Measurements from ENCODE around the gene ATP10A.

Gene ATP10A

DNA sequence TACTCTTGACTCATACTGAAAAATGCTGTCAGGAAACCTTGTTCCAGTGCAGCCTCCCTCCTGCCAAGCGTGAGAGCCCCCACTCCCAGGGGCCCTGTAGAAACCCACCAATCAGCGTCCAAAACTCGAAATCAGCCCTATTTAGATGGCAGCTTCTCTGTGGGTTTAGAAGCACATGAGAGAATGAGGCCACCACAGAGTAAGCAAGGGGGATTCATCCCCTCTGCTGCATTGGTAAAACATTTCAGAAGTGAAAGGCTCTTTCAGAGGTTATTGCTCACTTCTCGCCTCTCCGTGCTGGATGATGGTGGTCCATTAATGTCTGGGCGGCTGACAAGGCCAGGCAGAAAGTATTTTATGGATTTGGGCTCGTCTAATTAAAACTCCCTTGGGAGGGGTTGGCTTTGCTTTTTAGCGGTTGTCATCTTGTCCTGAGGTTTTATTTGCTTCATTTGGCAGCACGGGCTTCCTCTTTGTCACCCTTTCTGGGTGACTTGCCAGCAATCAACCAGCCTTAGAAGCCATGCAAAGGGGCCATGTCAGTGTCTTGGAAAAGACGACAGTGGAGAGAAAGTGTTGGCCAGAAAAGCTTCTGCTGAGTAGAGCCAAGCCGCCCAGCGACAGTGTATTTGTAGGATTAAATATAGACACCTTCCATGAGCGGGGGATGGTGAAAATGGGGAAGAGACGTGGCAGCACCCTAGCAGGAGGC lies 145.5 kb downstream of the ATP10A start:
- no peak for DNase-seq (ENCODE audit: low read depth)

DNA sequence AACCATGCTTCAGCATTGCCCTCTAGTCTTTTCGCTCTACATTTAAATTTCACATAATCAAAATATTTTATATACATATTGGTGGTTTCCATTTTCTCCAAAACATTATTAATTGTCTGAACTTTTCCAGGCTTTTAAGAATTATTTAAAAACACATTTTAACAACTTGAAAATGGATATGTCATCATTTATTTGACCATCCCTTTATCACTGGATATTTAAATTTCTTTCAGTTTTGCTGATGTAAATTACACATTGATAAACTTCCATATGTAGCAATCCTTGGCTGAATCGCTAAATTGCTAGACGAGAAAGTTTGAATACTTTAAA lies 146.0 kb downstream of the ATP10A start:
- no peak for DNase-seq (ENCODE audit: low read depth)

DNA sequence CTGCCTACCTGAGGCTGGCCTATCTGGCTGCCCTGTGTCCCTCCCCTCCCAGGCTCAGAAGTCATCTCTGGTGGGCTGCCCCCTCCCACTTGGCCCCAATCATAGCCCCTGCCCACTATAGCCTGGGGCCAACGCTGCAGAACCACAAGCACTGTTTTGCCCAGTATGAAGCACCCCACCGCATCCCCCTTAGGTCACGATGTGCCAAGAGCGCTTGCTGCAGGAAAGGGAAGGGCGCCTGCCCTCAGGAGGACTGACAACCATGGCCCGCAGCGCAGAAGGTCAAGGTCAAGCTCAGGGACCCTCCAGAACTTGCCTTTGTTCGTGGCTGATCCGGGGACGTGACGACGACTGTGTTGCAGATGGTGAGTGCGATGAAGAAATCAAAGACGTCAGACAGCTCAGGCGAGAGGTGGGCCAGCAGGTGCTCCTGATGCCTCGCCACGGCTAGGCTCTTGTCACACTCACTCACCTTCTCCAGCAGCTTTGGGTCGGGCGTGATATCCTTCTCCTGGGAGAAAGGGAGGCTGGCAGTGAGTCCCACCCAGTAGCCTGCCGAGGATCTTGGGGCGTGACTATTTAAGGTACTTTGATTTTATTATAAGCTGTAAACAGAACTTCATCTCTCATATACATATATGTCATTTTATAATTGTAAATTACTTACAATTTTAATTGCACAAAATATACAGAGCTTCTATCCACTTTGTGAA lies 146.6 kb downstream of the ATP10A start:
- DNase-seq (ENCODE audit: low read depth) = no peak

DNA sequence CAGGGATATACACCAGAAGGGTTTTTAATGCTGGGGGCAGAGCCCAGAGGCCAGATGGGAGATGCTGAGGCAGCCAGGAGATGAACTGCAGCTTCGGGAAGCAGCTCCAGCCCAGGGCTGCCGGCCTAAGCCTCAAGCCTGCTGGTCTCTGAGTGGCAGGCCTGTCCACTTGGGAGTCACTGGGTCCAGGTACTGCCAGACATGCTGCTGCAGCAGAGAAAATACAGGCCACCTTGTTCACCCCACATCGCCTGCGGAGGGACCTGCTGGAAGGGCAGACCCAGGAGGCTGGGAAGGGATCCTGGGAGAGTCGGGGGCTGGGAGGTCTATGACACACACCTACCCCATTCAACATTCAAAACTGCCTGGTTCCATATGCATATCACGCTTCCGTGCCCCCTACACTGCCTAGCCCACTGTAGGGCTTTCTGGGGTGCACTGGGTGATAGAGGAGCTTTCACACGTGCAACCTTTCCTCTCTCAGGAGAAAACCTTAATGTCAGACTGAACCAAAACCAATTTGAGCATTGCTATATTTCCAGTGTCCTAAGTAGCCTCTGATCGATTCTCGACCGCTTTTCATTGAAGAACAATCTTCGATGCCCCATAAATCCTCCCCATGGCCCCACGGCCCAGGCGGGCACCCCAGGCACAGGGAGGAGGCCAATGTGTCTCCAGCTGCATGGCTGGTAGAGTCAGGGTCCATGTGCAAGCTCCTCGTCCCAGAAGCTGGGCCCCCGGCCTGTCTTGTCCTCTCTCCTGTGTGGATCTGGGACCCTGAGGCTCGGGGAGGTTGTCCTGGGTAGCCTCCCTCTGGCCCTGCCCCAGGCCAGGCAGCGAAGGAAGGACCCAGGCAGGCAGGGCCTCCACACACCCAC lies 147.4 kb downstream of the ATP10A start:
- no peak for DNase-seq (ENCODE audit: low read depth)

DNA sequence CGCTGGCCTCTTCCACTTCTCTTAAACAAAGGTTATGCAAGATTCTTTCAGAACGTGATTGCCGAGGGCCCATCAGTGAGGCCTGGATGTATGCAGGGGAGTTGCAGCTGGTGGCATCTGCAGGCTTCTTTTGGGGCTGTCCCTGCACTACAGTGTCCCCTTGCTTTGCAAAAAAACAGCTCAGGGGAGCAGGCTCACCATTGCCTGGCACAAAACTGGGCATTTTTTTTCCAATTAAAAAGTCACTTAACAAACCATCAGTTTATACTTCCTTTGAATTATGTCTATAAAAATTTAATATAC lies 148.6 kb downstream of the ATP10A start:
- DNase-seq (ENCODE audit: low read depth) = no peak

DNA sequence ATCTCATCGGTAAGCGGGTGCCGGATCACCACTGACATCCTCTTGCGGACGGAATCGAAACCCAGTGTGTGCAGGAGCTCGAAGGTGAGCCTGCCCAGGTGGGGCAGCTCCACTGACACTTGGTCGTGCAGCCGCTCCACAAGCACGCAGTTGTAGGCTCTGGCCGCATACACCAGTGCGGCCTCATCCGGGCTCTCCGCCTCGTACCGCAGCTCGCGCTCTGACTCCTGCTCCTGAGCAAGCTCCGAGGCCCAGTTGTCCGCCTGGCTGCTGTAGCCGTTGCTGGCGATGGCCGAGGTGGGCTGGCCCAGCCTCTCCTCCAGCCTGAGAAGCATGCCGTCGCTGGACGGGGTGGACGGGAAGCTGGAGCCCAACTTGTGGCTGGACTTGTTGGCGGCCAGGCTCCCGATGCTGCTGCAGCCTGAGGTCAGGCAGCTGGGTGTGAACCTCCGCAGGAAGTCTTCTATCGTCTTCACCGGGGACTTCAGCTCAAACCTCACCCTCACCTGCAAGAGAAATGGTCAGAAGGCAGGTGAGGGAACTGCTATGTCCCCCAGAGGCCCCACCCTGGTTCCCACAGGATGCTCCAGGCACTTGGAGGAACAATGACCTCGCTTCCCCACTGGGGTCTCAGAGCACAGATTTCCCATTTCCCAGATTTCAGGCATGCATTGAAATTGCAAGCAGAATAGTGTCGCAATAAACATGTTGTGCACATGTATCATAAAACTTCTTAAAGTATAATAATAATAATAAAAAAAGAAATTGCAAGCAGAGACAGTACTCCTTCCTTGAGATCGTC lies 149.2 kb downstream of the ATP10A start:
- DNase-seq (ENCODE audit: low read depth) = no peak

DNA sequence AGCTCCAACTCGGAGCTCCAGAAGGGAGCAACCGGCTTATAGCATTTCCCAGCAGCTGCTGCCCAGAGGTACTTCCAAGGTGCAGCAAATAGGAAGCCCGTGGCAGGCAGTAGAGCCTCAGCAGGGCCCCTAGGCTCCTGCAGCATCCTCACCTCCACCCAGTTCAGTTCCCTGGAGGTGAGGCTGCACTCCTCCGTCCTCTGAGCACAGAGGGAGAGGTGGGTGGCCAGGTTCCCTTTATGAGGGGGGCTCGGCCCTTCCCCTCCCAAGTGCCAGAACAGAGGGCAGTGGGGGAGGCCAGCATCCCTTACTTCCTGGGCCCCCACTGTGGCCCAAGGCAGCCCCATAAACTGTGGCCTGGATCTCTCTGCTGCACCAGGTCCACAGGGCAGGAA lies 150.2 kb downstream of the ATP10A start:
- DNase-seq (ENCODE audit: low read depth) = no peak

DNA sequence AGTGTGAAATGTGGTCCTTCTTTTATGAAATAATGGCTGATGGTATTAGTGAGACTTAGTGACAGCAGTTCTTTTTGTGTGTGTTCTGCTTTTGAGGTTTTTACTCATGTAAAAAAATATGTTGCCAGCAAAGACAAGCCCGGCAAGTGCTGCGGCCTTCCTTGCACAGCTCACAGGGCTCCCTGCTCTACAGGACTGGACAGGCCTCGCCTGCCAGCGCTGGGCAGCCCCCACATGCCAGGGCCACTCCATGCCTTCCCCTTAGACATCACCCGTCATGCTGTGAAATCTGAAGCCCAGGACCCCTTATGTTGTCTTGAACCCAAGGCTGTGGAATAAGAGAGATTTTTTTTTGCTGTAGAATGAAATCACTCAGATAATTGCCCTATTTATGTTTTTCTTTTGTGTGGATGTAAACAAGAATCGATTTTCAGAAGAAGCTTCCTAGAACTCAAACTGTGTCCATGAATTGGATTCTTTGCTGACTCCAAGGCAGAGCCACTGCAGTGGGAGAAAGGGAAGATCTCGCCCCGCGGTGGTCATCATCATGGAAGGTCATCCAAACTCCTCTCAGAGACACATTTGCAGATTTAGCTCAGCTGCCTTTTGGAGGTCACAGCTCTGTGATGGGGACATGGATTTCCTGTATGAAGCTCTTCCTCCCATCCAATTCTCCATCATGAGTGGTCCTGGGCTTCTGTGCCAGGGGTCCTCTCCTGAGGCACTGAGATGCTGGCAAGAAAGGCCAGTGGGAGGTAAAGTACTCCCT lies 150.8 kb downstream of the ATP10A start:
- DNase-seq (ENCODE audit: low read depth) = no peak

DNA sequence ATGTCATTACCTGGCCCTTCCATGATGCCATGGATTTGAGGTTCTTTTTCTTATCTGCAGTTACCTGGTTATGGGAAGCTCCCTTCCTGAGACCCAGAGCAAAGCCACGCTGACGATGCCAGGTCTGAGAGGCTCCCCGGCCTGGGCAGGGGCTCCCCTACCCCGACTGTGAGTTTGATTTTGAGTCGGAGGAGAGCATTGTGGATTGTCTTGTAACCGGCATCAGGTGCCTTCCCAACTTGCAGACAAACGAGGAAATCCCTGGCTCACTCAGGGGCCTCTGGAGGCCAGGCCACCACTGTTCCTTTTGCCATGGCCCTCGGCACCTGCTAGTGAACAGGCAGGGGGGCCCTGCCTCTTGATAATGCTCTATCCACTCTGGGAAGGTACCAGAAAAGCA lies 151.4 kb downstream of the ATP10A start:
- no peak for DNase-seq (ENCODE audit: low read depth)

- no peak for DNase-seq (ENCODE audit: low read depth)
These were observed 152.0 kb downstream of the ATP10A start for GRCh38 chr15:25711164-25711563.

GRCh38 chr15:25710184-25710583 lies 152.9 kb downstream of the ATP10A start:
- DNase-seq (ENCODE audit: low read depth) = no peak

GRCh38 chr15:25709437-25710159 lies 153.5 kb downstream of the ATP10A start:
- DNase-seq (ENCODE audit: low read depth) = no peak

DNA sequence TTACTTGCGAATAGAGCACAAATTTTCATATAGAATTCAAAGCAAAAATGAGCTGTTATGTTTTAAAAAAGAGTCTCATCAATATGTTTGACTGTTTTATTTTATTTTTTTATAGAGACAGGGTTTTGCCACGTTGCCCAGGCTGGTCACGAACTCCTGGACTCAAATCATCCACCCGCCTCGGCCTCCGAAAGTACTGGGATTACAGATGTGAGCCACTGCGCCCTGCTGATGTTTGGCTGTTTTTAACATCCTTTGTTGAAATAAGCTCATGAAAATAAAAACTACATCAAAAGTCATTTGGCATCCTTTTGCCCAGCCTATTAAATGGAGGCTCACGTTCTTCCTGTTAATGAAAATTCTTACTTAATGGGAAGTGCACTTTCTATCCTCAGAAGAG lies 154.7 kb downstream of the ATP10A start:
- no peak for DNase-seq (ENCODE audit: low read depth)

- DNase-seq (ENCODE audit: low read depth) = no peak
These were observed 155.3 kb downstream of the ATP10A start for GRCh38 chr15:25707656-25708365.

DNA sequence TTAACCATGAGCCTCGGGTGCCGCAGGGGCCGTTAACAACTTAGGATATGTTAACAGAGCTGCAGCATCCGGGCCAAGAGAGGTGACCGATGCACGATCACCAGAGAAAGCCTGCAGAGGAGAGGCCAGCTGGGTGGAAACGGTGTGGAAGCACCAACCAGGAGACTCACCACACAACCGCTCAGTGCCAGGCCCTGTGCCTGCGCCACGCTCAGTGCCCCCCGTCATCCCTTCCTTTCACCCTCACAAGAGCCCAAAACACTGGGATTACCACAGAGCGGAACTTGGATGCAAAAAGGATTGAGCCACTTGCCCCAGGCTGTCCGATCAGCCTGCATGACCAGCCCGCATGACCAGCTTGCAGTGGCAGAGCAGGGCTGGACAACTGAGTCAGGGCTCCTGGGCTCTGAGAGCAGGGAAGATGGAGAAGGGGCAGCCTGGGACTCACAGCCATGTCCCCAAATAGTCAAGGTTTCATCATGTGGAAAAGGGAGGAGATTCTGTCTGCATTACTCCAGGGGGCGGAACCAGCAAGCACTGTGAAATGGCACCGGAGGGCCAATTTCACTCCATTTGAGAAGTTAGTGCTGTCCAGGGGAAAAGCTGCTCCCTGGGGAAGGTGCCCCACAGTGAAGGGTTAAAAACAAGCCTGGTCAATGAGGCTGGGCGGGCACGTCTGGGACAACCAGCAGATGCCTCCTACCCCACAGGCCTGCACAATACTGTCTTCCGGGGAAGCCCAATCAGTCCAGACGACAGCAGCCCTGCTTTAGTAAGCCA lies 156.8 kb downstream of the ATP10A start:
- no peak for DNase-seq (ENCODE audit: low read depth)

- no peak for DNase-seq (ENCODE audit: low read depth)
These were observed 157.6 kb downstream of the ATP10A start for GRCh38 chr15:25705433-25706115.

DNA sequence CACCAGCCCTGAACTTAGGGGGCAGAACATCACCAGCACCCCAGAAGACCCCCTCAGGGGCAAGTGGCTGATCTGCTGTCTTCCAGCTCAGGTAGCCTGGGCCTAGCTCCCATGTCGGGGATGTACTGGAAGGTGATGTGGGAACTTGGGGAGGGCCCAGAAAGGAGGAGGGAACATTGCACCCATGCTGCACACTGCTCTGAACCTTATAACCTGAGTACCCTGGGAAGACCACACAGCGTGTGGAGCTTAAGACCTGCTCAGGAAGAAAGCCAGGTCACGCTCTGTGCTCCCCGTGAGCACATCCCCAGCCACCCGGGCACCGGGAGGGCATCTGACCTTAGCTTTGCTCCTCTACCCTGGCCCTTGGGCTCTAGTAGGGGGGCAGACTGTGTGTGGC lies 159.4 kb downstream of the ATP10A start:
- no peak for DNase-seq (ENCODE audit: low read depth)

DNA sequence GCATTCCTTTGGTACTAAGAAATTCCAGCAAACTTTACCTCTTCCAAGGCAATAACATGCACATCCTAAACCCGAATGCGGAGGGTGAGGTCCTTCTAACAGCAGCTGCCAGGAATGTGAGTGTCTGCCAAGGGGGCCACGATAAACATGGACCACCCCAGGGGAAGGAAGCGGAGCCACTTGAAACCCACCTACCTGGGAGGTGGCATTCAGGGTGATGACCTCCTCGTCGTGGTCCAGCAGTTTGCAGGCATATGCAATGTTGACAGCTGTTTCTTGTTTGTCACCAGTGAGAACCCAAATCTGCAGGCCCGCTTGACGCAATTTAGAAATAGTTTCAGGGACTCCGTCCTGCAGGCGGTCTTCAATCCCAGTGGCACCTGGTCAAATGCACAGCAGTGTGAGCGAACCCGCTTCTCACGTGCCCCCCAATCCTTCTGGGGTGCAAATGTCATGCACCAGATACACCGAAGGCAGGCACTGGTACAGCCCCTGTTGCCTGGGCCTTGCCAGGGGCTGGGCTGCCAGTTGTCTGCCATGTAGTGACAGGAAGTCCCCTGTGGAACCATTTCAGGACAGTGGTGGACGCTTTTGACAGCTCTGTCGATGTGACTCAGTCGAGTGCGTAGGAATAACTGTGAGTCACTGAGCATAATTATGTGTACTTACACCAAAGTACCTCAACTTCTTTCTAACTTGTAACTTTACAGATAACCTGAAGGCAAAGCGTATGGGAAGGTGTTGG lies 161.2 kb downstream of the ATP10A start:
- DNase-seq (ENCODE audit: low read depth) = no peak

Measured in HS-27A (cell line).